Vagina (tissue), 2 donors: ENCODE results near the gene ADIRF. TPM values are rescaled to one million over a fixed set of nuclear protein-coding genes. Genes with fewer than 3 reads are reported as not detected.

ENCODE experiments used
- DNase-seq, 2 donors: peaks; one replicate each; pipeline ENCODE4 v3.0.0-alpha.2; 2017; ENCODE audit errors: extremely low spot score in 2 of 2
- H3K27ac ChIP-seq: fragments of 200-600 bp; sonication (generic); one replicate; pipeline ENCODE4 v1.5.1; 2019
- H3K27me3 ChIP-seq: fragments of 200-600 bp; sonication (generic); one replicate; pipeline ENCODE4 v1.5.1; 2019
- H3K36me3 ChIP-seq, 2 donors: fragments of 200-600 bp; sonication (generic); one replicate each; pipeline ENCODE4 v1.5.1; 2017 to 2019
- H3K4me1 ChIP-seq: fragments of 200-600 bp; sonication (generic); one replicate; pipeline ENCODE4 v1.5.1; 2019
- H3K4me3 ChIP-seq, 2 donors: fragments of 200-600 bp; sonication (generic); 1 replicate in 1 of 2; 2 replicates in 1 of 2; pipeline ENCODE4 v1.5.1; 2016 to 2019
- H3K9me3 ChIP-seq: fragments of 200-600 bp; sonication (generic); one replicate; pipeline ENCODE4 v1.5.1; 2019
- CTCF ChIP-seq, 3 experiments: fragments of 450-650 bp in 2 of 3; fragments of 200-600 bp in 1 of 3; sonication (generic) in 1 of 3; IDR thresholded peaks; one replicate each; pipeline ENCODE4 v1.5.1; 2017 to 2019; ENCODE audit warnings: antibody characterized with exemption in 3 of 3, mild to moderate bottlenecking in 2 of 3, moderate library complexity in 2 of 3
- POLR2A ChIP-seq, 2 donors: fragments of 450-650 bp; IDR thresholded peaks; one replicate each; pipeline ENCODE4 v1.6.1; 2017; ENCODE audit warnings: antibody characterized with exemption in 2 of 2, mild to moderate bottlenecking in 2 of 2, moderate library complexity in 2 of 2
- POLR2AphosphoS5 ChIP-seq, 2 donors: sonication (generic); formaldehyde crosslinking; IDR thresholded peaks; one replicate each; pipeline ENCODE4 v1.9.0; 2017; ENCODE audit warnings: antibody characterized with exemption in 2 of 2, mild to moderate bottlenecking in 2 of 2, low read depth in 1 of 2; ENCODE audit not compliant: insufficient read depth in 1 of 2
- intact Hi-C: fragments of 100-400 bp; cut with DNase I; formaldehyde crosslinking; loops from one replicate; pipeline ENCODE4 v1.15.1; 2023
- total RNA-seq: library from RNA; depleted of rRNA; stranded (reverse); fragments of >200 nt; gene quantifications from one replicate; pipeline ENCODE4 v1.2.3, GENCODE V29; 2016

Gene ADIRF
- total RNA-seq, 1 donor from 2014 or later: 374 TPM

GRCh38 chr10:86956848-86957448, 11.3 kb upstream of the ADIRF start:
- no peak for TF ChIP-seq CTCF (IDR thresholded peaks at IDR 0.05)
- TF ChIP-seq POLR2A (IDR thresholded peaks at IDR 0.05): no peak
- TF ChIP-seq POLR2AphosphoS5 (IDR thresholded peaks at IDR 0.05; ENCODE audit: insufficient read depth in 1 of 2, low read depth in 1 of 2): no peak
- peak overlapping the region; percentile 91 for H3K27ac ChIP-seq
- no peaks in the 10 kb centered on the region for H3K36me3 ChIP-seq
- H3K4me1 ChIP-seq: peaks cover 70% of the 10 kb centered on the region
- H3K4me3 ChIP-seq: peak overlapping the region; percentile 14 to 35
- H3K9me3 ChIP-seq: no peaks in the 10 kb centered on the region
- H3K27me3 ChIP-seq: no peaks in the 10 kb centered on the region
- no peak for DNase-seq
- intact Hi-C loops: no loop called here

- intact Hi-C loops: no loop called here
- Histone ChIP-seq H3K4me1 (peaks cover 70% of the 10 kb centered on the region), H3K27ac (peak within 1 kb of the TSS; percentile 91), H3K27me3 (no peaks in the 10 kb centered on the region), H3K9me3 (no peaks in the 10 kb centered on the region), H3K4me3 (peak within 1 kb of the TSS; percentile 34 to 35), H3K36me3 (no peaks in the 10 kb centered on the region)
- peak in 1 of 2 donors; percentile 84 for DNase-seq
- peak in 1 of 2 donors; percentile 37 for TF ChIP-seq POLR2AphosphoS5 (IDR thresholded peaks at IDR 0.05; ENCODE audit: insufficient read depth in 1 of 2, low read depth in 1 of 2)
- TF ChIP-seq CTCF (IDR thresholded peaks at IDR 0.05): no peak
Measured at GRCh38 chr10:86957471-86958115, 10.7 kb upstream of the ADIRF start, which contains the start of gene MMRN2. TSS of gene MMRN2 (minus strand) at chr10:86957615. CDS start at chr10:86957541, 74 bp downstream.

DNA sequence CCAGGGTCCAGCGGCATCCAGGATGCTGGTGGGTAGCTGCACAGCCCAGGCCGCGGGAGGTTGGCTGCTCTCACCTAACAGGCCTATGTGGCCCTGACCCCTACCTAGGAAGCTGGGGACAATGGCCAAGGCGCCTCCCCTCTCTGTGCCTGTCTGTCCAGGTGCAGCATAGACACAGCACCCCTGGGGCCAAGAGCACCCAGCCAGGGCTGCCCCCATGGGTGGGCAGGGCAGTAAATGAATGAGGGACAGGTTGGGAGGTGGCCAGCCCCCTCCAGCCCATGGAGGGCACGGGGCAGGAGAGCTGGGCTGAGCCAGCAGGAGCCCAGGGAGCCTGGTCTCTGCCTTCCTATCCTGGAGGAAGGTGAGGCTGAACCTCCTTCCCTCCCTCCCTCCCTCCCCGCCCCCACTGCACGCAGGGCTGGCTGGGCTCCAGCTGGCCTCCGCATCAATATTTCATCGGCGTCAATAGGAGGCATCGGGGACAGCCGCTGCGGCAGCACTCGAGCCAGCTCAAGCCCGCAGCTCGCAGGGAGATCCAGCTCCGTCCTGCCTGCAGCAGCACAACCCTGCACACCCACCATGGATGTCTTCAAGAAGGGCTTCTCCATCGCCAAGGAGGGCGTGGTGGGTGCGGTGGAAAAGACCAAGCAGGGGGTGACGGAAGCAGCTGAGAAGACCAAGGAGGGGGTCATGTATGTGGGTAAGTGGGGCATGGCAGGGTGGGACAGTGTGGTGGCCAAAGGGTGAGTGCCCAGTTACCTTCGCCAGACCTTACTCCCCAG, 10.0 kb upstream of the ADIRF start, which contains the start of gene SNCG:
SNCG (plus strand) TSS at position 484 of the 785 bp plus-strand sequence; CDS start at position 583, 99 bp downstream.
- peak within 1 kb of the TSS; percentile 91 for H3K27ac ChIP-seq
- H3K36me3 ChIP-seq: no peaks in the 10 kb centered on the region
- peak within 1 kb of the TSS; percentile 34 to 35 for H3K4me3 ChIP-seq
- DNase-seq: no peak
- H3K4me1 ChIP-seq: peaks cover 70% of the 10 kb centered on the region
- no peaks in the 10 kb centered on the region for H3K27me3 ChIP-seq
- no peak for TF ChIP-seq CTCF (IDR thresholded peaks at IDR 0.05)
- no peak for TF ChIP-seq POLR2AphosphoS5 (IDR thresholded peaks at IDR 0.05; ENCODE audit: insufficient read depth in 1 of 2, low read depth in 1 of 2)
- TF ChIP-seq POLR2A (IDR thresholded peaks at IDR 0.05): no peak
- intact Hi-C loops: no loop called here
- no peaks in the 10 kb centered on the region for H3K9me3 ChIP-seq

DNA sequence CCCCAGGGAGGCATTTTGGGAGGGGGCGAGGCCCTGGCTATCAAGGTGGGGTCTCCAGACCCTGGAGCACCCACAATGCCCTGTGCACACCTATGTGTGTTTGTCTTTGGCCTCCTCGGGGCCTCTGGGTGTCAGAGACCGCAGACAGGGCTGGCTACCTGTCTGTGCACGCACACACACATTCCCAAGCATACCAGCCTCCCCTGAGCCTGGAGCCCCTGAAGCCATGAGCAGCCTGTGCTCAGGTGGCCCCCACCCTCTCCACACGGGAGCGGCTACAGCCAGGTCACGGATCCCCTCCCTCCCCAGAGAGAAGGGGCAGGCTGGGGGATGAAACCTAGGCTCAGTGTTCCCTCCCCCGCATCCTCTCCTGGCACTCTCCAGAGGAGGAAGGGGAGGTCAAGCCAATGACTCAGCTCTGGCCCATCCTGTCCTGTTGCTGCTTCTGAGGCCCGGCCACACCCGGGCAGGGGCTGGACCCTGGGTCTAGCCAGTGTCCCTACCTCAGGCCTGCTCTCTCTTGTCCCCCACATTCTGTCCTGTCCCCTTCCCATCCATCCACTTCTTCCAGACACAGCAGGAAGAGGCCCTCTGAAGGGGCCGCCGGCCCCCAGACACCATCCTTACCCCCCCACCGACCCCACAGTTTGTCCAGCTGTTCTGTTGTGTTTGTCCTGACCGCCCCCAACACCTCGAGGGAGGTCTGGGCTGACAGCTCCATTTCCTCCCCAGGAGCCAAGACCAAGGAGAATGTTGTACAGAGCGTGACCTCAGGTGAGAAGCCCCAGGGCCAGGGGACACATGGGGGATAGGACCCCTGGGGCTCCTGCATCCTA, 9.2 kb upstream of the ADIRF start:
- TF ChIP-seq POLR2AphosphoS5 (IDR thresholded peaks at IDR 0.05; ENCODE audit: insufficient read depth in 1 of 2, low read depth in 1 of 2) (peak; percentile 37 to 62), CTCF (IDR thresholded peaks at IDR 0.05) (no peak)
- Histone ChIP-seq H3K27me3 (no peaks in the 10 kb centered on the region), H3K4me1 (peaks cover 72% of the 10 kb centered on the region), H3K9me3 (no peaks in the 10 kb centered on the region), H3K4me3 (peak overlapping the region; percentile 34 to 35), H3K36me3 (no peaks in the 10 kb centered on the region), H3K27ac (peak overlapping the region; percentile 91)
- DNase-seq: peak in 1 of 2 donors; percentile 89
- intact Hi-C loops: no loop called here
